HEK293T (cell line): ENCODE measurements around the gene SLCO4A1.

ENCODE experiments used
- LEF1 ChIP-seq: fragments of 450-650 bp; IDR thresholded peaks from 2 replicates; pipeline ENCODE4 v1.6.1; 2017; ENCODE audit warnings: mild to moderate bottlenecking, borderline replicate concordance
- PKNOX1 ChIP-seq: fragments of 450-650 bp; IDR thresholded peaks from 2 replicates; pipeline ENCODE4 v1.6.1; 2016
- SP1 ChIP-seq: fragments of 450-650 bp; IDR thresholded peaks from 2 replicates; pipeline ENCODE4 v1.6.1; 2017

- TF ChIP-seq SP1 (no peak), PKNOX1 (no peak), LEF1 (no peak)
Observed at GRCh38 chr20:62704341-62704948, 62.1 kb downstream of the SLCO4A1 start.
